Stimulated activated naive B cell treated with anti-CD40 and anti-IgM and Interleukin-4, amounts not matched to agents 10 μg/mL and 1 μg/mL and 100 μg/mL, for 72 hours (primary cell): ENCODE data around the gene SCAPER.
A peak's percentile ranks its signal among the peaks of the same experiment; 100 is the strongest.

ENCODE experiments used
- ATAC-seq, 2 donors: fragments of 150-1000 bp; cut with Tn5 transposase; replicated peaks; 2 replicates each; pipeline ENCODE4 v1.10.0; 2021; ENCODE audit warnings: moderate library complexity in 1 of 2
- DNase-seq: peaks from one replicate; pipeline ENCODE4 v3.0.0; 2021
- H3K27ac Mint-ChIP-seq: one replicate; pipeline ENCODE4 v1.8.0; 2022; ENCODE audit warnings: mild to moderate bottlenecking, mixed read lengths
- H3K27me3 Mint-ChIP-seq, 2 donors: one replicate each; pipeline ENCODE4 v1.8.0; 2022; ENCODE audit warnings: mixed read lengths in 2 of 2
- H3K36me3 Mint-ChIP-seq, 2 donors: one replicate each; pipeline ENCODE4 v1.8.0; 2022; ENCODE audit warnings: mixed read lengths in 2 of 2, mild to moderate bottlenecking in 1 of 2
- H3K4me1 Mint-ChIP-seq, 2 donors: one replicate each; pipeline ENCODE4 v1.8.0; 2022; ENCODE audit warnings: mixed read lengths in 2 of 2, mild to moderate bottlenecking in 1 of 2
- H3K4me3 Mint-ChIP-seq, 2 donors: one replicate each; pipeline ENCODE4 v1.8.0; 2022; ENCODE audit warnings: mild to moderate bottlenecking in 2 of 2, mixed read lengths in 2 of 2, moderate library complexity in 1 of 2
- H3K9me3 Mint-ChIP-seq, 2 donors: one replicate each; pipeline ENCODE4 v1.8.0; 2022; ENCODE audit warnings: mixed read lengths in 2 of 2, mild to moderate bottlenecking in 1 of 2

Gene SCAPER

DNA sequence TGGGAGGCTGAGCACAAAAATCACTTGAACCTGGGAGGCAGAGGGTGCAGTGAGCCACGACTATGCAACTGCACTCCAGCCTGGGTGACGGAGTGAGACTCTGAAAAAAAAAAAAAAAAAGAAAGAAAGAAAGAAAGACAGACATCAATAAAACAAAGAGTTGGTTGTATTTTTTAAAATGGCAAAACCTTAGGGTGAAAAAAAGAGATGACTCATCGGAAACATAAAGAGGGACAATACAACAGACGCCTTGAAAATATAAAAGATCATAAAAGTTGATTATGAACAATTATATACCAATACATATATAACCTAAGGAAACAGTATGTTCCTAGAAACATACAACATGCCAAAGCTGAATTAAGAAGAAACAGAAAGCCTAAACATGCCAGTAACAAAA lies 92.8 kb downstream of the SCAPER start:
- Mint-ChIP-seq H3K9me3 (peaks cover 0 to 7% of the 10 kb centered on the region in 2 donors), H3K4me1 (peaks cover 19 to 40% of the 10 kb centered on the region in 2 donors), H3K36me3 (peaks cover 19 to 30% of the 10 kb centered on the region in 2 donors), H3K4me3 (no peak overlapping the region), H3K27ac (no peak overlapping the region), H3K27me3 (no peaks in the 10 kb centered on the region)
- no peak for ATAC-seq
- no peak for DNase-seq

DNA sequence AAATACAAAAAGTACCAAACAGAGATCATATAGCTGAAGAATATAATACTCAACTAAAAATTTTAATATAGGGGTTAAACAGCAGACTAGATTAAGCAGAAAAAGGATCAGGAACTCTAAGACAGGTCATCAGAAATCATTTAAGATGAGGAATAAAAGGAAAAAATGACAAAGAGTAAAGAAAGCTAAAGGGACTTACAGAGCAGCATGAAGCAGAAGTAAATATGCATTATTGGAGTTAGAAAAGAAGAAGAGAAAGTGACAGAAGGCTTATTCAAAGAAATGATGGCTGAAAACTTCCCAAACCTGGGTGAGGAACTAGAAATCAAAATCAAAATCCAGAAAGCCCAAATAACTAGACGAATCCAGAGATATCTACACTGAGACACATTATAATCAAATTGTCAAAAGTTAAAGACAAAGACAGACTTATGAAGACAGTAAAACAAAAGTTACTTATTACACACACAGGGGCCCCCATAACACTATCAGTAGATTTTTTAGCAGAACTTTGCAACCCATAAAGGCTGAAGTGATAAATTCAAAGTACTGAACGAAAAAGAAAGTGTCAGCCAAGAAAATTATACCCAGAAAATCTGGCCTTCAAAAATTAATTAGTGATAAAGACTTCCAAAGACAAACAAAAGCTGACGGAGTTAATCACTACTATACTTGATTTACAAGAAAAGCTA lies 95.6 kb downstream of the SCAPER start:
- DNase-seq (no peak), ATAC-seq (peak in 1 of 2 donors; percentile 57)
- Mint-ChIP-seq H3K4me3 (no peak overlapping the region), H3K27ac (no peak overlapping the region), H3K4me1 (peaks cover 16 to 35% of the 10 kb centered on the region in 2 donors), H3K36me3 (peaks cover 11 to 20% of the 10 kb centered on the region in 2 donors), H3K9me3 (peaks cover 0 to 7% of the 10 kb centered on the region in 2 donors), H3K27me3 (no peaks in the 10 kb centered on the region)

DNA sequence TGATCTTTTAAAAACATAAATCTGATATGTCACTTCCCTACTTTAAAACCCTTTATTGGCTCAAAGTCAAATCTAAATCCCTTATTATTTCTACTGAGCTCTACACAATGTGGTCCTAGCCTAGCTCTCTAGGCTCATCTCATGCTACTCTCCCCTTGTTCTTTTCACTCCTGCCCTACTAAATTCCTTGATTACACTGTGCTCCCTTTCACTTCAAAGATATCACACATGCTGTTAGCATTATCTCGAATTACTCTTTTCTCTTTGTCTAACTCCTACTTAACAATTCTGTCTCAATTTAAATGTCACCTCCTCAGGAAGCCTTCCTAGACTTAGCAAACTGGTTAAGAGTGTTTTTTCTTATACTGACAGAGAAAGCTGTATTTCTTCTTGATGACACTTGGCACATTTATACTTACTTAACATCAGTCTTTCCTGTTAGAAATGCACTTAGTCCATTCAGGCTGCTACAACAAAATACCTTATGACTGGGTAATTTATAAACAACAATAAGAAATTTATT lies 102.0 kb downstream of the SCAPER start:
- peaks cover 25 to 29% of the 10 kb centered on the region in 2 donors for H3K36me3 Mint-ChIP-seq
- no peaks in the 10 kb centered on the region for H3K27me3 Mint-ChIP-seq
- no peak overlapping the region for H3K27ac Mint-ChIP-seq
- H3K4me1 Mint-ChIP-seq, result no peaks in the 10 kb centered on the region
- no peak for ATAC-seq
- no peak overlapping the region for H3K4me3 Mint-ChIP-seq
- no peaks in the 10 kb centered on the region for H3K9me3 Mint-ChIP-seq
- DNase-seq, result no peak

DNA sequence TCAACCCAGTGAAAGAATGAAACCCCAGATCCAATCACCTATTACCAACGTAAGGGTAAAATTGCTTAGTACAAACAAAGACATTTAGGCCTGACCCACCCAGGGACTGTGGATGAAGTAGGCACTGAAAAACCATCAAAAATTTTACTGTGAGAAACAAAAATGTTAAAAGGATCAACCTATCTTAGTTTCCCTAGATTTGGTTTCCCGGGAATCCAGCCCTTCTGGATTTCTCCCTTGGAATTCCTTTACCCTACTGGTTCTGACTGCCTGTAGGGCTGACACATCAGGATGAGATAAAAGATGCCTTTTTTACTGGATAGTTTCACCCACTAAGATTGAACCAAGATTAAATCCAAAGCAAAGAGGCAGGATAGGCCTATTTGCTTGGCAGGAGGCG lies 102.7 kb downstream of the SCAPER start:
- no peak for ATAC-seq
- no peak for DNase-seq
- no peaks in the 10 kb centered on the region for H3K9me3 Mint-ChIP-seq
- no peaks in the 10 kb centered on the region for H3K4me1 Mint-ChIP-seq
- H3K36me3 Mint-ChIP-seq, result peaks cover 29 to 33% of the 10 kb centered on the region in 2 donors
- no peak overlapping the region for H3K4me3 Mint-ChIP-seq
- no peak overlapping the region for H3K27ac Mint-ChIP-seq
- no peaks in the 10 kb centered on the region for H3K27me3 Mint-ChIP-seq

DNA sequence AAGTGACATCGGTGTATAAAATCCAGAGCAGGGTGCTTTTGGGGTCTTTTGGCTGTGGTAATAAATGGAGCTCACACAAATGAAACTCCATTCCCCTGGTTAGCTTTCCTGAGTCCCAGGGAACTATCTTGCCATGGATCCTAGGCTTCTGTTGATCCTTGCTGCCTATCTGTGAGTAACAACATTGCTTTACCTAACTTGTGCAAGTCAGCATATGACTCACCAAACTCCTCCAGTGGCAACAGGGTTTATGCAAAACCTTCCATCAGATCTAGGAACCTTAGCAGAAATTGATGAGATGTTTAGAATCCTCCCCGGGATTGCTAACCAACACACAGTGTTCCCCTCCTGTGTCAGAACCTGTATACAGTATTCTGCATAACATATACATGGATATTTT lies 105.4 kb downstream of the SCAPER start:
- no peak overlapping the region for H3K27ac Mint-ChIP-seq
- peaks cover 29 to 35% of the 10 kb centered on the region in 2 donors for H3K36me3 Mint-ChIP-seq
- DNase-seq (no peak), ATAC-seq (no peak)
- H3K4me1 Mint-ChIP-seq, result no peaks in the 10 kb centered on the region
- no peak overlapping the region for H3K4me3 Mint-ChIP-seq
- no peaks in the 10 kb centered on the region for H3K27me3 Mint-ChIP-seq
- H3K9me3 Mint-ChIP-seq, result no peaks in the 10 kb centered on the region

DNA sequence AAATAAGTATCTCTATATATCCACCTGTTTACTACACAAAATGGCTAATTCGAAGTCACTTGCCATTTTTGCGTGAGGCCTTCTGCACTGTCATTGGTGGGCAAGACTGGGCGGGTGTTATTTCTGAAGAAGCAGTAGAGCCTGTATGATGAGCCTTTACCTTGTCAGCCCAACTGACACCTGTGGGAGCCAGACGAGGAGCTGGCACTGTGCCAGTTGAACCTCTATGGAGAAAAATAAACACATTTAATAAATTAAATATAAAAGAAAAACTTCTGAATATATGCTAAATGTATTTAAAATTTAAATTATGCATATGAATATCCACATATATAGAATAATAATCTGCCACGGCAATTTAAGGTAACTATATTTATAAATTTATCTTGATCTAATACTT lies 109.9 kb downstream of the SCAPER start:
- H3K36me3 Mint-ChIP-seq, result peaks cover 35 to 57% of the 10 kb centered on the region in 2 donors
- DNase-seq, result no peak
- H3K27me3 Mint-ChIP-seq, result no peaks in the 10 kb centered on the region
- no peaks in the 10 kb centered on the region for H3K4me1 Mint-ChIP-seq
- no peak overlapping the region for H3K4me3 Mint-ChIP-seq
- no peak for ATAC-seq
- H3K9me3 Mint-ChIP-seq, result peaks cover 0 to 1% of the 10 kb centered on the region in 2 donors
- H3K27ac Mint-ChIP-seq, result no peak overlapping the region

DNA sequence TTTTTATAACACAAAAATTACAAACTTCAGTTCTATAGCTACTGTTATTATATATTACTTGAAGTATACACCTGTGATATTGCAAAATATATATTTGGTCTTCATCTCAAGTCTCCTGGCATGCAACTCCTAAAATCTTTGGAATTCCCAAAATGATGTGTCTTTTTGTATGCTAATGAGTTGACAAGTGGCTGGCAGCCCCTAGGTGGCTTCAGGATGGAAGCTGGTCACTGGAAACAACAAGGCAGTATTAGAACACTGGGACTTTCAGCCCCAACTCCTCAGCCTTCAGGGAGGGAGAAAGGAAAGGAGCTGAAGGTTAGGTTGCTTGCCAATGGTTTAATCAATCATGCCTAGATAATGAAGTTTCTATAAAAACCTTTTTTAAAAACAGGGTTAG lies 112.0 kb downstream of the SCAPER start:
- Mint-ChIP-seq H3K27me3 (no peaks in the 10 kb centered on the region), H3K4me3 (no peak overlapping the region), H3K4me1 (no peaks in the 10 kb centered on the region), H3K27ac (no peak overlapping the region), H3K9me3 (peaks cover 0 to 1% of the 10 kb centered on the region in 2 donors), H3K36me3 (peaks cover 27 to 46% of the 10 kb centered on the region in 2 donors)
- ATAC-seq (no peak), DNase-seq (no peak)

DNA sequence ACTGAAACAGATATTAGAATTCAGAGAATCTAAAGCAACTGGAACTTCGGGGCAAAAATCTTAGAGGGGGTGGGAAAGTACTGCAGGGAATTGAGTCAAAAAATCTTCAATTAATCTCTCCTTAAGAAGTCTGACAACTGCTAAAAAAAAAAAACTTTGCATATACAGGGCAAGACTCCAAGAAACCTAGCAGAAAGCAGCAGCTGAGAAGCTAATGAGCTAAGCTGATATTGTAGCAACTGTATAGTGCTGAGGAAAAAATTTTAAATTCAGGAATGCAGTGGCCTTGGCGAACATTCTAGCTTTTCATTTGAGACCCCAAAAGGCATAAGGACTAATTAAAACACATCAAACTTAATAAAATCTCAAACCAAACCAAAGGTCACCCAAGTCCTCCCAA lies 113.6 kb downstream of the SCAPER start:
- peaks cover 0 to 9% of the 10 kb centered on the region in 2 donors for H3K4me1 Mint-ChIP-seq
- H3K4me3 Mint-ChIP-seq, result no peak overlapping the region
- peaks cover 25 to 39% of the 10 kb centered on the region in 2 donors for H3K36me3 Mint-ChIP-seq
- H3K27me3 Mint-ChIP-seq, result no peaks in the 10 kb centered on the region
- H3K9me3 Mint-ChIP-seq, result peaks cover 0 to 1% of the 10 kb centered on the region in 2 donors
- DNase-seq (no peak), ATAC-seq (no peak)
- no peak overlapping the region for H3K27ac Mint-ChIP-seq

DNA sequence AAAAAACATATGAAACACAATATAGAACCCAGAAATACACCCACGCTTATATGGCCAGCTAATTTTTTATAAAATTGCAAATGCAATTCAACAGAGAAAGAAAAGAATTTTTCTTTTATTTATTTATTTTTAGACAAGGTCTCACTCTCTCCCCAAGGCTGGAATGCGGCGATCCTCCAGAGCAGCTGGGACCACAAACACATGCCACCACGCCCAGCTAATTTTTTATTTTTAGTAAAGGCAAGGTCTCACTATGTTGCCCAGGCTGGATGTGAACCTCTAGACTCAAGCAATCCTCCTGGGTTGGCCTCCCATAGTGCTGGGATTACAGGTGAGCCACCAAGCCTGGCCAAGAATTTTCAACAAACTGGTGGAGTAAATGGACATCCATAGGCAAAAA lies 117.9 kb downstream of the SCAPER start:
- DNase-seq (no peak), ATAC-seq (no peak)
- peaks cover 0 to 9% of the 10 kb centered on the region in 2 donors for H3K4me1 Mint-ChIP-seq
- peaks cover 0 to 5% of the 10 kb centered on the region in 2 donors for H3K9me3 Mint-ChIP-seq
- H3K27ac Mint-ChIP-seq, result no peak overlapping the region
- no peaks in the 10 kb centered on the region for H3K27me3 Mint-ChIP-seq
- peaks cover 43 to 52% of the 10 kb centered on the region in 2 donors for H3K36me3 Mint-ChIP-seq
- no peak overlapping the region for H3K4me3 Mint-ChIP-seq

DNA sequence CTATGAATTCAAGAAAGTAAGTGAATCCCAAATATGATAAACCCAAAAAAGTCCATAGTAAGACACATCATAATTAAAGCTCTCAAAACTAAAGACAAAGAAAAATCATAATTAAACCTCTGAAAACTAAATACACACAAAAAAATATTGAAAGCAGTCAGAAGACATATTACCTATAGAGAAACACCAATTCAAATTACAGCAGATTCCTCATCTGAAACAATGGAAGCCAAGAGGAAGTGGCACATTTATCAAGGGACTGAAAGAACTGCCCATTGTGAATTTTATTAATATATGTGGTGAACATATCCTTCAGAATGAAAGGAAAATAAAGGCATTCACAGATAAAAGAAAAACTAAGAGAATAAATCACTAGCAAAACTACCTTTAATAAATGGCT lies 128.2 kb downstream of the SCAPER start:
- H3K27ac Mint-ChIP-seq, result no peak overlapping the region
- peaks cover 6 to 18% of the 10 kb centered on the region in 2 donors for H3K9me3 Mint-ChIP-seq
- H3K4me3 Mint-ChIP-seq, result no peak overlapping the region
- peaks cover 6 to 12% of the 10 kb centered on the region in 2 donors for H3K4me1 Mint-ChIP-seq
- DNase-seq, result no peak
- no peaks in the 10 kb centered on the region for H3K27me3 Mint-ChIP-seq
- H3K36me3 Mint-ChIP-seq, result peaks cover 30 to 36% of the 10 kb centered on the region in 2 donors
- ATAC-seq, result no peak

DNA sequence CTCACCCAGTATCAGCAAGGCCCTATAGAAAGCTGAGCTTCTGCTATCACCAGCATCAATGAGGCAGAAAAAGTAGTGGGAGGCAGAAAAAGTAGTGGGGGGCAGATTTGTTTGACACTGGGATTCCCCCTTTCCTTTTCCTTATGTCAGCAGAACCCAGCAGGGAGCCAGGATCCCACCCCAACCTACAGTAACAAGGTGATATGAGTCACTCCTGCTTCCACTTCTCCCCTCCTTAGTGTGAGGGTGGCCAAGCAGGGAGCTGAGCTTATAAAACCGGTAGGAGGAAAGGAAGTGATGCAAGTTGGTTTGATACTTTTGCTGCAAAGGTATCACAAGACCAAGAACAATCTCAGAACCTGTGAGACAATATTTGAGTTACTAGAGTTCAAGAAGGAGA lies 128.7 kb downstream of the SCAPER start:
- H3K4me3 Mint-ChIP-seq, result no peak overlapping the region
- peaks cover 30 to 36% of the 10 kb centered on the region in 2 donors for H3K36me3 Mint-ChIP-seq
- H3K27ac Mint-ChIP-seq, result no peak overlapping the region
- DNase-seq (peak; percentile 8), ATAC-seq (peak; percentile 54 to 84)
- peaks cover 6 to 12% of the 10 kb centered on the region in 2 donors for H3K4me1 Mint-ChIP-seq
- no peaks in the 10 kb centered on the region for H3K27me3 Mint-ChIP-seq
- peaks cover 6 to 18% of the 10 kb centered on the region in 2 donors for H3K9me3 Mint-ChIP-seq

DNA sequence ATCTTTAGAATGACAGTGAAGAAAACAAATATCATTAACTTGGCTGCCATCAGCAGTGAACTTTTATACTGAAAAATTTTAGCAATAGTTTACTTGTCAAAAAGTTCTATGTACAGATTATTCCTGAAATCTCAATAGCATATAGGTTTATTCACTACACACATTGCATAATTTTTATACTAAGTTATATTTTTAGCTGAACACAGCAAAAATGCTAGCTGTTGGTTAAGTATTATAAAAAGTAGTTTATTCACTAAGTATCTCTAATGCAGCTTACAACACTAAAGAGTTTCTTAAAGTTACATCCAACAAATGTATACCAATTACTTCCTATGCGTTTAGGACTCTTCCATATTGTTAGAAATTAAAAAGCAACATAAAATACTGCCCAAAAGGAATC lies 131.9 kb downstream of the SCAPER start:
- Mint-ChIP-seq H3K9me3 (peaks cover 8 to 10% of the 10 kb centered on the region in 2 donors), H3K36me3 (peaks cover 34 to 40% of the 10 kb centered on the region in 2 donors), H3K27me3 (no peaks in the 10 kb centered on the region), H3K4me3 (no peak overlapping the region), H3K4me1 (peaks cover 6 to 12% of the 10 kb centered on the region in 2 donors), H3K27ac (no peak overlapping the region)
- no peak for ATAC-seq
- DNase-seq, result no peak

DNA sequence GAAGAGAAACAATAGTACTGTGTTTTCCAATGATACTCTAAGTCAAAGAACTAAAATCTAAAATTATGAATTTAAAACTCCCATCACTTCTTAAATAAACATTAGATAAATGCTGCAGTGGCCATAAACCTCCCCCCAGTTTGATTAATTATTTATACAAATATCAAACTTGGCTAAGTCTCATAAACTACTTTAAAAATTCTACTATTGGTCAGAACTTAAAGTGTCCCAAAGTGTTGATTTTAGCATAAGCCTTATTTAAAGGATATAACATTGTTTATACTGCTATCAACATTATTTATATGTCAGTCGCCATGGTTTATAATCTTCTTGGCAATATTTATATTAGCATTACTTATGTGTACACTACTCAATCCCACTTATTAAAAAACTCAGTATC lies 132.4 kb downstream of the SCAPER start:
- Mint-ChIP-seq H3K9me3 (peaks cover 8 to 10% of the 10 kb centered on the region in 2 donors), H3K27me3 (no peaks in the 10 kb centered on the region), H3K4me3 (no peak overlapping the region), H3K36me3 (peaks cover 36 to 42% of the 10 kb centered on the region in 2 donors), H3K27ac (no peak overlapping the region), H3K4me1 (peaks cover 6 to 12% of the 10 kb centered on the region in 2 donors)
- ATAC-seq (no peak), DNase-seq (no peak)

DNA sequence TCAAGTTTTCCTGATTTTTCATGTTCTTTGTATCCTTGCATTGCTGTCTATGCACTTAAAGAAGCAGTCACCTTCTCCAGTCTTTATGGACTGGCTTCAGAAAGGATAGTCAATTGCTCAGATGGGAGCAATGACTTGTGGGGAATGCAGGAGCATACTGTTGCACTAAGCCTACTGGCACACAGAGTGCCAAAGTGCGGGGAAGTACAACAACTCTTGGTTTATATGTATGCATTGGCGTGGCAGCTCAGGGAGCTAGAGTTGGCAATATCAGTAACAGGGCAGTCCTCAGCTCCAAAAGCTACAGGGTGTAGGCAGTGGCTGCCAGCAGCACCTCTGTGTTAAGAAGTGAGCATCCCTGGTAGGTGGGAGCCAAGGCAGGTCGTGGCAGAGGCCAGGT lies 141.1 kb downstream of the SCAPER start:
- Mint-ChIP-seq H3K4me3 (no peak overlapping the region), H3K27ac (no peak overlapping the region), H3K36me3 (peaks cover 32 to 55% of the 10 kb centered on the region in 2 donors), H3K9me3 (peaks cover 10% of the 10 kb centered on the region in 2 donors), H3K4me1 (no peaks in the 10 kb centered on the region), H3K27me3 (no peaks in the 10 kb centered on the region)
- no peak for DNase-seq
- no peak for ATAC-seq

DNA sequence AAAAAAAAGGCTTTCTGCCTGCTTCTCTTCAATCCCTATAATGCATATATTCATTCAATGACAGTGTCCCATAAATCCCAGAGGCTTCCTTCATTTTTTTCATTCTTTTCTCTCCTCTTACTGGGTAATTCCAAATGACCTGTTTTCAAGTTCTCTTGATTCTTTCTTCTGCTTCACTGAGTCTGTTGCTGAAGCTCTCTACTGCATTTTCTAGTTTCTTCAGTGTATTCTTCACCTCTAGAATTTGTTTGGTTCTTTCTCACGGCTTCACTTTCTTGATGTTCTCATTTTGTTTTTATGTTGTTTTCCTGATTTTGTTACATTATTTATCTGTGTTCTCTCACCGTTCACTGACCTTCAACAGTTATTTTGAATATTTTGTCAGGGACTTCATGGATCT lies 141.6 kb downstream of the SCAPER start:
- ATAC-seq (no peak), DNase-seq (no peak)
- Mint-ChIP-seq H3K4me3 (no peak overlapping the region), H3K27ac (no peak overlapping the region), H3K27me3 (no peaks in the 10 kb centered on the region), H3K9me3 (peaks cover 10% of the 10 kb centered on the region in 2 donors), H3K4me1 (no peaks in the 10 kb centered on the region), H3K36me3 (peaks cover 29 to 52% of the 10 kb centered on the region in 2 donors)
